Ovary (tissue), 9 donors: Measurements from ENCODE around the gene OTUD5. TPM values are rescaled to one million over a fixed set of nuclear protein-coding genes. Genes with fewer than 3 reads are reported as not detected.

ENCODE experiments used
- DNase-seq, 5 donors: peaks; one replicate each; pipeline ENCODE4 v3.0.0-alpha.2; 2019 to 2020
- H3K27ac ChIP-seq, 2 donors: fragments of 200-600 bp; one replicate each; pipeline versions ENCODE4 v1.5.1 to v1.8.0; 2019 to 2022
- H3K27me3 ChIP-seq: fragments of 200-600 bp; one replicate; pipeline ENCODE4 v1.8.0; 2022
- H3K36me3 ChIP-seq: fragments of 200-600 bp; sonication (generic); one replicate; pipeline ENCODE4 v1.5.1; 2019
- H3K4me1 ChIP-seq: one replicate; pipeline ENCODE4 v1.8.1; 2013; ENCODE audit warnings: mild to moderate bottlenecking, moderate library complexity; ENCODE audit not compliant: insufficient read depth
- H3K4me3 ChIP-seq: fragments of 200-600 bp; sonication (generic); one replicate; pipeline ENCODE4 v1.5.1; 2017
- H3K9me3 ChIP-seq, 2 donors: fragments of 200-600 bp in 1 of 2; sonication (generic) in 1 of 2; one replicate each; pipeline versions ENCODE4 v1.5.1 to v1.8.1; 2013 to 2019; ENCODE audit warnings: mild to moderate bottlenecking in 1 of 2, moderate library complexity in 1 of 2
- EP300 ChIP-seq: sonication (generic); formaldehyde crosslinking; IDR thresholded peaks from one replicate; pipeline ENCODE4 v1.6.1; 2017; ENCODE audit warnings: antibody characterized with exemption
- POLR2A ChIP-seq: fragments of 450-650 bp; IDR thresholded peaks from one replicate; pipeline ENCODE4 v1.6.1; 2017; ENCODE audit warnings: antibody characterized with exemption, mild to moderate bottlenecking, moderate library complexity
- WGBS, 3 donors: extraction: QIAGEN DNeasy Blood & Tissue Kit in 1 of 3; methylation state at CpG; one replicate each; pipeline versions ENCODE4 v1.1.5 to v1.1.7; 2013 to 2017; 5-methylcytosine and 5-hydroxymethylcytosine counted together
- intact Hi-C, 4 donors: fragments of 100-400 bp; cut with DNase I; formaldehyde crosslinking; loops; one replicate each; pipeline versions ENCODE4 v1.11.0 to v1.15.1; 2022 to 2023
- polyA plus RNA-seq, 2 donors: library from polyadenylated mRNA; stranded (reverse); fragments of 200-250 nt in 1 of 2; fragments of 350-450 nt in 1 of 2; fragmentation: Illumina TruSeq in 1 of 2; extraction: RNeasy Lipid Tissue Mini Kit (QIAGEN cat#74804) in 1 of 2; gene quantifications; one replicate each; pipeline ENCODE4 v1.2.3, GENCODE V29; 2013 to 2014
- total RNA-seq, 7 donors: library from RNA; depleted of rRNA in 2 of 7; stranded (reverse); fragments of >200 nt in 2 of 7; fragmentation: NEBNext Ultra II Directional in 3 of 7; extraction: Animal tissue kit (Norgen Biotek cat#: 25700) in 3 of 7; gene quantifications; one replicate each; pipeline versions ENCODE4 v1.1.0 to v1.2.4, GENCODE V29; 2016 to 2023
- TF ChIP-seq, protein P1 (sequence below), 3 donors: fragments of 450-650 bp in 2 of 3; fragments of 200-600 bp in 1 of 3; IDR thresholded peaks; one replicate each; pipeline versions ENCODE4 v1.5.1 to v1.8.0; 2016 to 2022; ENCODE audit warnings: antibody characterized with exemption in 3 of 3, mild to moderate bottlenecking in 1 of 3
- donor health status: DM: no; HTN: no; CAD: no; lungs with moderate emphysema.
- donor health status: DM: no; HTN: no; CAD: no.
- donor health status: Bipolar disorder and iron deficiency.
- donor health status: DM: yes; HTN: yes; CAD: no.
- donor health status: DM: no; HTN: no; CAD: no.
- donor health status: DM: yes; HTN: yes; CAD: no.

Gene OTUD5
- total and polyA plus RNA-seq, 9 donors = 25.8 to 72.7 (median 53.8) TPM

DNA sequence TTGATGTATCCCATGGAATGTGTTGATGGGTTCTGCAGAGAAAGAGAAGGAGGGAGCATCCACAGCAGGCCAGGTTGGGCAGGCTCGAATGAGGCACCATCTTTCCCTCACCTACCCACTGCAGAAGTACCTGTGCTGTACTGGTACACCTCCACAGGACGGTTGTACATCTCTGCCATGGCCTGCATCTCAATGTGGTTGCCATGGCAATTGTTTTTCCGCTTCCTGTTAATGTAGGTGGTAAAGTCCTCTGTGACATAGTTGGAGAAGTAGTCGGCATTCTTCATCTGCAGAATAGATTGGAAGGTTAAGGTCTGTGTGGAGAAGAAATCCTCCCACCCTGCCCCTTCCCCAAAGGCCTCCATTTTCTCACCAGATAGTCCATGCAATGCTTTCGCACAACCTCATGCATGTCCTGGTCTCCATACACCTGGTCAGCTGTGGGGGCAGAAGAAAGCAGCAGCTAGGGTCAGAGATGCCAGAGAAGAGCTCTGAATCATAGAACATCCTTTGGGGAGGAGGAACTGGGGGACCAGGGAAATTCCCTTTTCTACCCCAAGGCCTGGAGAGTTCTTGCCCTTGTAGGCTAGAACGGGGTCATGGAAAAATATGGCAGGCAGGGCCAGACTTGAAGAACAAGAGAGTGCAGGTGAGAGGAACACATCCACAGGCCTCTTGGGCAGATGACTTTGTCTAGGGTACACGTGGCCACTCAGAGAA is 22.7 kb downstream of the OTUD5 start:
- intact Hi-C loops = no loop called here

DNA sequence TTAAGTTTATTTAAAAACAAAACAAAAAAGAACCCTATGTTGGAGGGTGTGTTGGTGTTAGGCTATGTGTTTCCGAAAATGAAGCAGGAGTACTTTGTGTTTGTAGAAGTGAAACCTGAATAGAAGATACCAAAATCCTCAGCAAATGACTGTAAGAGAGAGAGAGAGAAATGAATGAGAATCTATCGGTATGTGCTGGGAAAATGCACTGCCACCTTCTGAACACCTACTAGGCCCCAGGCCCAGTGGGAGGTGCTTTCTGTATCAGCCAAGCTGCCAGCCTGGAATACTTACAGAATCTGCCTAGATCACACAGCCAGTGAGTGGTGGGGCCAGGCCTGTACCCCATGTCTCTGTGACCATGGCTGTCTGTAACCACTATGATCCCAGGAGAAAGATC is 23.6 kb downstream of the OTUD5 start:
- Histone ChIP-seq H3K27me3 (no peaks in the 10 kb centered on the region), H3K36me3 (no peaks in the 10 kb centered on the region), H3K9me3 (no peaks in the 10 kb centered on the region), H3K27ac (no peak overlapping the region), H3K4me1 (no peaks in the 10 kb centered on the region), H3K4me3 (no peak overlapping the region)
- intact Hi-C loops = no loop called here
- WGBS, 3 donors = 85 to 88% (median 86%) methylated on average over 2 of the region's 2 CpGs
- no peak for DNase-seq
- TF ChIP-seq EP300 = no peak
- TF ChIP-seq POLR2A = no peak
- TF ChIP-seq, protein P1, sequence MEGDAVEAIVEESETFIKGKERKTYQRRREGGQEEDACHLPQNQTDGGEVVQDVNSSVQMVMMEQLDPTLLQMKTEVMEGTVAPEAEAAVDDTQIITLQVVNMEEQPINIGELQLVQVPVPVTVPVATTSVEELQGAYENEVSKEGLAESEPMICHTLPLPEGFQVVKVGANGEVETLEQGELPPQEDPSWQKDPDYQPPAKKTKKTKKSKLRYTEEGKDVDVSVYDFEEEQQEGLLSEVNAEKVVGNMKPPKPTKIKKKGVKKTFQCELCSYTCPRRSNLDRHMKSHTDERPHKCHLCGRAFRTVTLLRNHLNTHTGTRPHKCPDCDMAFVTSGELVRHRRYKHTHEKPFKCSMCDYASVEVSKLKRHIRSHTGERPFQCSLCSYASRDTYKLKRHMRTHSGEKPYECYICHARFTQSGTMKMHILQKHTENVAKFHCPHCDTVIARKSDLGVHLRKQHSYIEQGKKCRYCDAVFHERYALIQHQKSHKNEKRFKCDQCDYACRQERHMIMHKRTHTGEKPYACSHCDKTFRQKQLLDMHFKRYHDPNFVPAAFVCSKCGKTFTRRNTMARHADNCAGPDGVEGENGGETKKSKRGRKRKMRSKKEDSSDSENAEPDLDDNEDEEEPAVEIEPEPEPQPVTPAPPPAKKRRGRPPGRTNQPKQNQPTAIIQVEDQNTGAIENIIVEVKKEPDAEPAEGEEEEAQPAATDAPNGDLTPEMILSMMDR (IDR thresholded peaks at IDR 0.05) = no peak

More for the DNA sequence above, 22.7 kb downstream of the OTUD5 start:
- H3K36me3 ChIP-seq = no peaks in the 10 kb centered on the region
- no peaks in the 10 kb centered on the region for H3K9me3 ChIP-seq
- TF ChIP-seq EP300 (no peak), POLR2A (no peak)
- TF ChIP-seq, protein P1 (IDR thresholded peaks at IDR 0.05) = no peak
- H3K4me3 ChIP-seq = no peak overlapping the region
- WGBS, 3 donors = 72 to 81% (median 79%) methylated on average over 7 of the region's 7 CpGs
- H3K27me3 ChIP-seq = no peaks in the 10 kb centered on the region
- H3K27ac ChIP-seq = no peak overlapping the region
- no peaks in the 10 kb centered on the region for H3K4me1 ChIP-seq
- DNase-seq = no peak

- intact Hi-C loops = no loop called here
- WGBS, 3 donors = 66 to 72% (median 71%) methylated on average over 2 of the region's 2 CpGs
- no peaks in the 10 kb centered on the region for H3K36me3 ChIP-seq
- no peak for DNase-seq
- H3K9me3 ChIP-seq = no peaks in the 10 kb centered on the region
- H3K4me3 ChIP-seq = no peak overlapping the region
- H3K27ac ChIP-seq = no peak overlapping the region
- TF ChIP-seq, protein P1 (IDR thresholded peaks at IDR 0.05) = no peak
- TF ChIP-seq EP300 (no peak), POLR2A (no peak)
- no peaks in the 10 kb centered on the region for H3K4me1 ChIP-seq
- H3K27me3 ChIP-seq = no peaks in the 10 kb centered on the region
These were observed 29.5 kb downstream of the OTUD5 start for GRCh38 chrX:48927736-48928382.

- Histone ChIP-seq H3K4me3 (no peak overlapping the region), H3K27me3 (no peaks in the 10 kb centered on the region), H3K36me3 (no peaks in the 10 kb centered on the region), H3K9me3 (no peaks in the 10 kb centered on the region), H3K4me1 (no peaks in the 10 kb centered on the region), H3K27ac (no peak overlapping the region)
- intact Hi-C loops = no loop called here
- TF ChIP-seq, protein P1 (IDR thresholded peaks at IDR 0.05) = no peak
- no peak for TF ChIP-seq POLR2A
- TF ChIP-seq EP300 = no peak
- DNase-seq = no peak
- 45 to 54% (median 51%) methylated on average over 5 of the region's 5 CpGs for WGBS, 3 donors
These were observed 30.3 kb downstream of the OTUD5 start for GRCh38 chrX:48927123-48927522.
